ENCODE data around the gene NT5C1B. TPM values are rescaled to one million over a fixed set of nuclear protein-coding genes. Genes with fewer than 3 reads are reported as not detected.

NT5C1B gene
- total and polyA plus RNA-seq, 4 donors: 0.02 to 0.63 TPM; not detected in 2

GRCh38 chr2:18552351-18553077 is 36.9 kb downstream of the NT5C1B start:
- H3K9me3 ChIP-seq (ENCODE audit: control insufficient read depth in 4 of 4, low read length in 3 of 4): no peaks in the 10 kb centered on the region
- no peak for DNase-seq (ENCODE audit: low spot score)
- H3K27me3 ChIP-seq (ENCODE audit: control insufficient read depth in 4 of 4, insufficient read depth in 4 of 4, low read length in 3 of 4): no peaks in the 10 kb centered on the region
- TF ChIP-seq GABPA (IDR thresholded peaks at IDR 0.05 in 1 of 2, conservative IDR thresholded peaks at IDR 0.05 in 1 of 2) (no peak), MAX (IDR thresholded peaks at IDR 0.05) (no peak), FOXA1 (IDR thresholded peaks at IDR 0.05) (no peak), NR2F2 (IDR thresholded peaks at IDR 0.05) (no peak), EGR1 (IDR thresholded peaks at IDR 0.05; ENCODE audit: low read depth in 2 of 2) (no peak), SP1 (IDR thresholded peaks at IDR 0.05) (no peak), JUND (IDR thresholded peaks at IDR 0.05) (no peak)
- H3K9ac ChIP-seq (ENCODE audit: low read depth in 1 of 2, low read length in 2 of 2): no peak overlapping the region
- H3K36me3 ChIP-seq (ENCODE audit: control insufficient read depth in 4 of 4, insufficient read depth in 3 of 4, low read depth in 1 of 4, low read length in 3 of 4): peaks cover 0 to 17% (median 3%) of the 10 kb centered on the region in 4 donors
- 89% methylated on average over 3 of the region's 3 CpGs for WGBS
- H3K27ac ChIP-seq (ENCODE audit: low read depth in 1 of 2, low read length in 2 of 2): no peak overlapping the region
- H3K4me1 ChIP-seq (ENCODE audit: control insufficient read depth in 4 of 4, insufficient read depth in 4 of 4, low read length in 3 of 4): peaks cover 0 to 3% (median 1%) of the 10 kb centered on the region in 4 donors
- no peak overlapping the region for H3K4me3 ChIP-seq (ENCODE audit: low read depth in 1 of 3, low read length in 3 of 3)

- DNase-seq (ENCODE audit: low spot score): no peak
- no peak overlapping the region for H3K9ac ChIP-seq (ENCODE audit: low read depth in 1 of 2, low read length in 2 of 2)
- WGBS: 95% methylated on average over 2 of the region's 2 CpGs
- peaks cover 0 to 3% (median 1%) of the 10 kb centered on the region in 4 donors for H3K4me1 ChIP-seq (ENCODE audit: control insufficient read depth in 4 of 4, insufficient read depth in 4 of 4, low read length in 3 of 4)
- H3K27ac ChIP-seq (ENCODE audit: low read depth in 1 of 2, low read length in 2 of 2): no peak overlapping the region
- H3K27me3 ChIP-seq (ENCODE audit: control insufficient read depth in 4 of 4, insufficient read depth in 4 of 4, low read length in 3 of 4): no peaks in the 10 kb centered on the region
- no peak overlapping the region for H3K4me3 ChIP-seq (ENCODE audit: low read depth in 1 of 3, low read length in 3 of 3)
- H3K9me3 ChIP-seq (ENCODE audit: control insufficient read depth in 4 of 4, low read length in 3 of 4): no peaks in the 10 kb centered on the region
- peaks cover 0 to 17% (median 3%) of the 10 kb centered on the region in 4 donors for H3K36me3 ChIP-seq (ENCODE audit: control insufficient read depth in 4 of 4, insufficient read depth in 3 of 4, low read depth in 1 of 4, low read length in 3 of 4)
- TF ChIP-seq JUND (IDR thresholded peaks at IDR 0.05) (no peak), EGR1 (IDR thresholded peaks at IDR 0.05; ENCODE audit: low read depth in 2 of 2) (no peak), SP1 (IDR thresholded peaks at IDR 0.05) (no peak), ATF3 (IDR thresholded peaks at IDR 0.05) (no peak), TAF1 (conservative IDR thresholded peaks at IDR 0.05) (no peak), HNF4A (conservative IDR thresholded peaks at IDR 0.05) (no peak), RAD21 (IDR thresholded peaks at IDR 0.05) (no peak), RXRA (IDR thresholded peaks at IDR 0.05) (no peak), FOXA1 (IDR thresholded peaks at IDR 0.05) (no peak), ZBTB33 (IDR thresholded peaks at IDR 0.05) (no peak), YY1 (IDR thresholded peaks at IDR 0.05) (no peak), CTCF (IDR thresholded peaks at IDR 0.05; ENCODE audit: low read depth, low read length, missing input control) (no peak)
These were observed 37.7 kb downstream of the NT5C1B start for GRCh38 chr2:18551623-18552022.
